ENCODE results near the gene EMILIN1. TPM values are rescaled to one million over a fixed set of nuclear protein-coding genes. Genes with fewer than 3 reads are reported as not detected.

Gene EMILIN1
- total and polyA plus RNA-seq, 2 experiments from 2014 or later = 3.2 to 15.4 TPM

DNA sequence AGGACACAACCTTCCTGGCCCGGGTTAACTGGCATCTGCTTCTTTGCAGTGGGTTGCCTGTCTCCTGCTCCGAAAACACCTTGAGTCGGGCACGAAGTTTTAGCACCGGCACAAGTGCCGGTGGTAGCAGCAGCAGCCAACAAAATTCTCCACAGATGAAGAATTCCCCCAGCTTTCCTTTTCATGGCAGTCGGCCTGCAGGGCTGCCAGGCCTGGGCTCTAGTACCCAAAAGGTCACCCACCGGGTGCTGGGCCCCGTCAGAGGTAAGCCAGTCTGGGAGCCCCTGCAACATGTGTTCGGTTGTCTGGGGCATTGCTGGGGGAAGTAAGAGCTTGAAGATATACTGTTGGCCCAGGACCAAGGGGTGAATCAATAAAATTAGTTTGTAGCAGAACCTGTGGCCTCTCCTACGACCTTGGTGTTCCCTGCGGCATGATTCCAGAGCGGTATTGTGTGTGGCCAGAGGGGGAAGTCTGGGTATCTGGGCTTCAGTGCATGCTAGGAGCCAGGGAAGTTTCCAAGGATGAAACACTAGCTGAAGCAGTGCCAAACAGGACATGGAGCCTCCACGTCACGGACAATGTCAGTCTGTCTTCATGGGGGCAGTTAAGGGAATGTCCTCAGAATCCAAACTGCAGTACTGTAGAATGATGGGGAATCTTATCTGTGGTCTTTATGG is 19.1 kb upstream of the EMILIN1 start:
- Mint-ChIP-seq H3K27ac (no peak overlapping the region), H3K9me3 (no peaks in the 10 kb centered on the region), H3K4me3 (no peak overlapping the region), H3K4me1 (no peaks in the 10 kb centered on the region), H3K27me3 (ENCODE audit: insufficient read depth, low read depth, poor library complexity) (peaks cover 3% of the 10 kb centered on the region), H3K36me3 (ENCODE audit: low read depth) (peaks cover 35% of the 10 kb centered on the region)
- Histone ChIP-seq H2AFZ (no peak overlapping the region), H3K27ac (ENCODE audit: low read depth) (no peak overlapping the region), H3K79me2 (replicated peaks; ENCODE audit: insufficient read depth) (no peaks in the 10 kb centered on the region), H4K20me1 (replicated peaks; ENCODE audit: insufficient read depth) (no peaks in the 10 kb centered on the region; the same call in none of the 2 replicates), H3K36me3 (ENCODE audit: insufficient read depth) (peaks cover 15% of the 10 kb centered on the region), H3K4me1 (ENCODE audit: insufficient read depth) (no peaks in the 10 kb centered on the region), H3K9me2 (ENCODE audit: insufficient read depth) (no peaks in the 10 kb centered on the region), H3K4me3 (no peak overlapping the region), H3K27me3 (ENCODE audit: insufficient read depth) (no peaks in the 10 kb centered on the region), H3K4me2 (no peak overlapping the region), H3F3A (replicated peaks; ENCODE audit: low read depth) (peaks cover 9% of the 10 kb centered on the region; the same call in 1 of the 2 replicates)
- TF ChIP-seq, protein P1, sequence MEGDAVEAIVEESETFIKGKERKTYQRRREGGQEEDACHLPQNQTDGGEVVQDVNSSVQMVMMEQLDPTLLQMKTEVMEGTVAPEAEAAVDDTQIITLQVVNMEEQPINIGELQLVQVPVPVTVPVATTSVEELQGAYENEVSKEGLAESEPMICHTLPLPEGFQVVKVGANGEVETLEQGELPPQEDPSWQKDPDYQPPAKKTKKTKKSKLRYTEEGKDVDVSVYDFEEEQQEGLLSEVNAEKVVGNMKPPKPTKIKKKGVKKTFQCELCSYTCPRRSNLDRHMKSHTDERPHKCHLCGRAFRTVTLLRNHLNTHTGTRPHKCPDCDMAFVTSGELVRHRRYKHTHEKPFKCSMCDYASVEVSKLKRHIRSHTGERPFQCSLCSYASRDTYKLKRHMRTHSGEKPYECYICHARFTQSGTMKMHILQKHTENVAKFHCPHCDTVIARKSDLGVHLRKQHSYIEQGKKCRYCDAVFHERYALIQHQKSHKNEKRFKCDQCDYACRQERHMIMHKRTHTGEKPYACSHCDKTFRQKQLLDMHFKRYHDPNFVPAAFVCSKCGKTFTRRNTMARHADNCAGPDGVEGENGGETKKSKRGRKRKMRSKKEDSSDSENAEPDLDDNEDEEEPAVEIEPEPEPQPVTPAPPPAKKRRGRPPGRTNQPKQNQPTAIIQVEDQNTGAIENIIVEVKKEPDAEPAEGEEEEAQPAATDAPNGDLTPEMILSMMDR (conservative IDR thresholded peaks at IDR 0.05; ENCODE audit: low read depth in 2 of 2) = no peak
- TF ChIP-seq, protein P2, sequence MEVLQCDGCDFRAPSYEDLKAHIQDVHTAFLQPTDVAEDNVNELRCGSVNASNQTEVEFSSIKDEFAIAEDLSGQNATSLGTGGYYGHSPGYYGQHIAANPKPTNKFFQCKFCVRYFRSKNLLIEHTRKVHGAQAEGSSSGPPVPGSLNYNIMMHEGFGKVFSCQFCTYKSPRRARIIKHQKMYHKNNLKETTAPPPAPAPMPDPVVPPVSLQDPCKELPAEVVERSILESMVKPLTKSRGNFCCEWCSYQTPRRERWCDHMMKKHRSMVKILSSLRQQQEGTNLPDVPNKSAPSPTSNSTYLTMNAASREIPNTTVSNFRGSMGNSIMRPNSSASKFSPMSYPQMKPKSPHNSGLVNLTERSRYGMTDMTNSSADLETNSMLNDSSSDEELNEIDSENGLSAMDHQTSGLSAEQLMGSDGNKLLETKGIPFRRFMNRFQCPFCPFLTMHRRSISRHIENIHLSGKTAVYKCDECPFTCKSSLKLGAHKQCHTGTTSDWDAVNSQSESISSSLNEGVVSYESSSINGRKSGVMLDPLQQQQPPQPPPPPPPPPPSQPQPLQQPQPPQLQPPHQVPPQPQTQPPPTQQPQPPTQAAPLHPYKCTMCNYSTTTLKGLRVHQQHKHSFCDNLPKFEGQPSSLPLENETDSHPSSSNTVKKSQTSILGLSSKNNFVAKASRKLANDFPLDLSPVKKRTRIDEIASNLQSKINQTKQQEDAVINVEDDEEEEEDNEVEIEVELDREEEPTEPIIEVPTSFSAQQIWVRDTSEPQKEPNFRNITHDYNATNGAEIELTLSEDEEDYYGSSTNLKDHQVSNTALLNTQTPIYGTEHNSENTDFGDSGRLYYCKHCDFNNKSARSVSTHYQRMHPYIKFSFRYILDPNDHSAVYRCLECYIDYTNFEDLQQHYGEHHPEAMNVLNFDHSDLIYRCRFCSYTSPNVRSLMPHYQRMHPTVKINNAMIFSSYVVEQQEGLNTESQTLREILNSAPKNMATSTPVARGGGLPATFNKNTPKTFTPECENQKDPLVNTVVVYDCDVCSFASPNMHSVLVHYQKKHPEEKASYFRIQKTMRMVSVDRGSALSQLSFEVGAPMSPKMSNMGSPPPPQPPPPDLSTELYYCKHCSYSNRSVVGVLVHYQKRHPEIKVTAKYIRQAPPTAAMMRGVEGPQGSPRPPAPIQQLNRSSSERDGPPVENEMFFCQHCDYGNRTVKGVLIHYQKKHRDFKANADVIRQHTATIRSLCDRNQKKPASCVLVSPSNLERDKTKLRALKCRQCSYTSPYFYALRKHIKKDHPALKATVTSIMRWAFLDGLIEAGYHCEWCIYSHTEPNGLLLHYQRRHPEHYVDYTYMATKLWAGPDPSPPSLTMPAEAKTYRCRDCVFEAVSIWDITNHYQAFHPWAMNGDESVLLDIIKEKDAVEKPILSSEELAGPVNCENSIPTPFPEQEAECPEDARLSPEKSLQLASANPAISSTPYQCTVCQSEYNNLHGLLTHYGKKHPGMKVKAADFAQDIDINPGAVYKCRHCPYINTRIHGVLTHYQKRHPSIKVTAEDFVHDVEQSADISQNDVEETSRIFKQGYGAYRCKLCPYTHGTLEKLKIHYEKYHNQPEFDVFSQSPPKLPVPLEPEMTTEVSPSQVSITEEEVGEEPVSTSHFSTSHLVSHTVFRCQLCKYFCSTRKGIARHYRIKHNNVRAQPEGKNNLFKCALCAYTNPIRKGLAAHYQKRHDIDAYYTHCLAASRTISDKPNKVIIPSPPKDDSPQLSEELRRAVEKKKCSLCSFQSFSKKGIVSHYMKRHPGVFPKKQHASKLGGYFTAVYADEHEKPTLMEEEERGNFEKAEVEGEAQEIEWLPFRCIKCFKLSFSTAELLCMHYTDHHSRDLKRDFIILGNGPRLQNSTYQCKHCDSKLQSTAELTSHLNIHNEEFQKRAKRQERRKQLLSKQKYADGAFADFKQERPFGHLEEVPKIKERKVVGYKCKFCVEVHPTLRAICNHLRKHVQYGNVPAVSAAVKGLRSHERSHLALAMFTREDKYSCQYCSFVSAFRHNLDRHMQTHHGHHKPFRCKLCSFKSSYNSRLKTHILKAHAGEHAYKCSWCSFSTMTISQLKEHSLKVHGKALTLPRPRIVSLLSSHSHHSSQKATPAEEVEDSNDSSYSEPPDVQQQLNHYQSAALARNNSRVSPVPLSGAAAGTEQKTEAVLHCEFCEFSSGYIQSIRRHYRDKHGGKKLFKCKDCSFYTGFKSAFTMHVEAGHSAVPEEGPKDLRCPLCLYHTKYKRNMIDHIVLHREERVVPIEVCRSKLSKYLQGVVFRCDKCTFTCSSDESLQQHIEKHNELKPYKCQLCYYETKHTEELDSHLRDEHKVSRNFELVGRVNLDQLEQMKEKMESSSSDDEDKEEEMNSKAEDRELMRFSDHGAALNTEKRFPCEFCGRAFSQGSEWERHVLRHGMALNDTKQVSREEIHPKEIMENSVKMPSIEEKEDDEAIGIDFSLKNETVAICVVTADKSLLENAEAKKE (CRISPR knock-in tag; IDR thresholded peaks at IDR 0.05) = no peak
- TF ChIP-seq ZNF331 (CRISPR knock-in tag; IDR thresholded peaks at IDR 0.05; ENCODE audit: low read depth) (no peak), EZH2 (IDR thresholded peaks at IDR 0.05; ENCODE audit: low read depth, unreplicated experiment) (no peak), JUNB (IDR thresholded peaks at IDR 0.05; ENCODE audit: unreplicated experiment) (no peak), ZNF114 (CRISPR knock-in tag; IDR thresholded peaks at IDR 0.05) (no peak), NANOG (IDR thresholded peaks at IDR 0.05; ENCODE audit: borderline replicate concordance) (no peak), STAT1 (IDR thresholded peaks at IDR 0.05; ENCODE audit: unreplicated experiment) (no peak), CREB1 (CRISPR knock-in tag; IDR thresholded peaks at IDR 0.05; ENCODE audit: low read depth) (no peak), POLR2AphosphoS5 (IDR thresholded peaks at IDR 0.05; ENCODE audit: low read depth) (no peak), EZH2phosphoT487 (IDR thresholded peaks at IDR 0.05; ENCODE audit: unreplicated experiment) (no peak)
- TF ChIP-seq, protein P3, sequence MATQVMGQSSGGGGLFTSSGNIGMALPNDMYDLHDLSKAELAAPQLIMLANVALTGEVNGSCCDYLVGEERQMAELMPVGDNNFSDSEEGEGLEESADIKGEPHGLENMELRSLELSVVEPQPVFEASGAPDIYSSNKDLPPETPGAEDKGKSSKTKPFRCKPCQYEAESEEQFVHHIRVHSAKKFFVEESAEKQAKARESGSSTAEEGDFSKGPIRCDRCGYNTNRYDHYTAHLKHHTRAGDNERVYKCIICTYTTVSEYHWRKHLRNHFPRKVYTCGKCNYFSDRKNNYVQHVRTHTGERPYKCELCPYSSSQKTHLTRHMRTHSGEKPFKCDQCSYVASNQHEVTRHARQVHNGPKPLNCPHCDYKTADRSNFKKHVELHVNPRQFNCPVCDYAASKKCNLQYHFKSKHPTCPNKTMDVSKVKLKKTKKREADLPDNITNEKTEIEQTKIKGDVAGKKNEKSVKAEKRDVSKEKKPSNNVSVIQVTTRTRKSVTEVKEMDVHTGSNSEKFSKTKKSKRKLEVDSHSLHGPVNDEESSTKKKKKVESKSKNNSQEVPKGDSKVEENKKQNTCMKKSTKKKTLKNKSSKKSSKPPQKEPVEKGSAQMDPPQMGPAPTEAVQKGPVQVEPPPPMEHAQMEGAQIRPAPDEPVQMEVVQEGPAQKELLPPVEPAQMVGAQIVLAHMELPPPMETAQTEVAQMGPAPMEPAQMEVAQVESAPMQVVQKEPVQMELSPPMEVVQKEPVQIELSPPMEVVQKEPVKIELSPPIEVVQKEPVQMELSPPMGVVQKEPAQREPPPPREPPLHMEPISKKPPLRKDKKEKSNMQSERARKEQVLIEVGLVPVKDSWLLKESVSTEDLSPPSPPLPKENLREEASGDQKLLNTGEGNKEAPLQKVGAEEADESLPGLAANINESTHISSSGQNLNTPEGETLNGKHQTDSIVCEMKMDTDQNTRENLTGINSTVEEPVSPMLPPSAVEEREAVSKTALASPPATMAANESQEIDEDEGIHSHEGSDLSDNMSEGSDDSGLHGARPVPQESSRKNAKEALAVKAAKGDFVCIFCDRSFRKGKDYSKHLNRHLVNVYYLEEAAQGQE (IDR thresholded peaks at IDR 0.05; ENCODE audit: unreplicated experiment) = no peak
- TF ChIP-seq, protein P4, sequence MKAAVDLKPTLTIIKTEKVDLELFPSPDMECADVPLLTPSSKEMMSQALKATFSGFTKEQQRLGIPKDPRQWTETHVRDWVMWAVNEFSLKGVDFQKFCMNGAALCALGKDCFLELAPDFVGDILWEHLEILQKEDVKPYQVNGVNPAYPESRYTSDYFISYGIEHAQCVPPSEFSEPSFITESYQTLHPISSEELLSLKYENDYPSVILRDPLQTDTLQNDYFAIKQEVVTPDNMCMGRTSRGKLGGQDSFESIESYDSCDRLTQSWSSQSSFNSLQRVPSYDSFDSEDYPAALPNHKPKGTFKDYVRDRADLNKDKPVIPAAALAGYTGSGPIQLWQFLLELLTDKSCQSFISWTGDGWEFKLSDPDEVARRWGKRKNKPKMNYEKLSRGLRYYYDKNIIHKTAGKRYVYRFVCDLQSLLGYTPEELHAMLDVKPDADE (IDR thresholded peaks at IDR 0.05) = no peak
- ATAC-seq (no peak), DNase-seq (ENCODE audit: low spot score) (no peak)

Data from GM23338 (cell line).